WTC11 (cell line): ENCODE measurements around the gene KIN. TPM values are rescaled to one million over a fixed set of nuclear protein-coding genes. Genes with fewer than 3 reads are reported as not detected.

Experiments
- ATAC-seq: fragments of 200-7000 bp; cut with Tn5 transposase; 2 replicates; pipeline ENCODE4 v1.10.0; 2021; ENCODE audit warnings: mild to moderate bottlenecking, moderate library complexity
- CTCF ChIA-PET: fragments of 300-600 bp; sonication (Branson Sonifier 250); formaldehyde crosslinking; loops from one replicate; lab custom pipeline; 2021; ENCODE audit warnings: antibody characterized with exemption; lab: Charles Lee
- POLR2A ChIA-PET: fragments of 350-600 bp; sonication (Branson Sonifier 250); formaldehyde crosslinking; loops from one replicate; lab custom pipeline; 2021; ENCODE audit warnings: antibody characterized with exemption; lab: Charles Lee
- DNase-seq: peaks from one replicate; pipeline ENCODE4 v3.0.0; 2021; ENCODE audit warnings: low spot score
- H3K27ac Mint-ChIP-seq: 2 replicates; pipeline ENCODE4 v1.8.0; 2021; ENCODE audit warnings: mixed read lengths
- H3K27me3 Mint-ChIP-seq: 2 replicates; pipeline ENCODE4 v1.8.0; 2021; ENCODE audit warnings: low read depth, mild to moderate bottlenecking, moderate library complexity, mixed read lengths
- H3K36me3 Mint-ChIP-seq: 2 replicates; pipeline ENCODE4 v1.8.0; 2021; ENCODE audit warnings: mixed read lengths
- H3K4me1 Mint-ChIP-seq: 2 replicates; pipeline ENCODE4 v1.8.0; 2022; ENCODE audit warnings: mixed read lengths
- H3K4me3 Mint-ChIP-seq: 2 replicates; pipeline ENCODE4 v1.8.0; 2021; ENCODE audit warnings: mild to moderate bottlenecking, moderate library complexity, mixed read lengths
- H3K9me3 Mint-ChIP-seq: 2 replicates; pipeline ENCODE4 v1.8.0; 2021; ENCODE audit warnings: mixed read lengths
- ATF1 ChIP-seq: sonication (generic); formaldehyde crosslinking; IDR thresholded peaks from 2 replicates; pipeline ENCODE4 v1.8.1; 2023; ENCODE audit warnings: mild to moderate bottlenecking, moderate library complexity, missing genetic modification reagents
- CREB1 ChIP-seq: sonication (generic); formaldehyde crosslinking; IDR thresholded peaks from 2 replicates; pipeline ENCODE4 v1.8.0; 2023; ENCODE audit warnings: mild to moderate bottlenecking, missing genetic modification reagents
- ELF4 ChIP-seq: sonication (generic); formaldehyde crosslinking; IDR thresholded peaks from 2 replicates; pipeline ENCODE4 v1.8.1; 2022; ENCODE audit warnings: low read depth, mild to moderate bottlenecking, moderate library complexity, missing genetic modification reagents
- GRHL2 ChIP-seq: fragments of 250-450 bp; sonication (Bioruptor Pico); IDR thresholded peaks from 2 replicates; pipeline ENCODE4 v1.8.0; 2022; ENCODE audit warnings: mild to moderate bottlenecking, moderate library complexity; ENCODE audit not compliant: insufficient replicate concordance, severe bottlenecking
- IRF2 ChIP-seq: sonication (generic); formaldehyde crosslinking; IDR thresholded peaks from 2 replicates; pipeline ENCODE4 v1.8.0; 2022; ENCODE audit warnings: low read depth, missing genetic modification reagents, borderline replicate concordance
- KAT7 ChIP-seq: sonication (generic); formaldehyde crosslinking; IDR thresholded peaks from 2 replicates; pipeline ENCODE4 v1.8.1; 2023; ENCODE audit warnings: missing genetic modification reagents, mild to moderate bottlenecking, borderline replicate concordance
- SOX15 ChIP-seq: fragments of 250-450 bp; sonication (Bioruptor Pico); IDR thresholded peaks from 2 replicates; pipeline ENCODE4 v1.9.0; 2021; ENCODE audit warnings: mild to moderate bottlenecking
- TCF7 ChIP-seq: sonication (generic); formaldehyde crosslinking; IDR thresholded peaks from 2 replicates; pipeline ENCODE4 v1.8.0; 2022; ENCODE audit warnings: mild to moderate bottlenecking, low read depth, missing genetic modification reagents, moderate library complexity
- ZNF121 ChIP-seq: sonication (generic); formaldehyde crosslinking; IDR thresholded peaks from 2 replicates; pipeline ENCODE4 v1.8.0; 2023; ENCODE audit warnings: missing genetic modification reagents
- ZNF138 ChIP-seq: sonication (generic); formaldehyde crosslinking; conservative IDR thresholded peaks from 2 replicates; pipeline ENCODE4 v1.8.1; 2022; ENCODE audit warnings: mild to moderate bottlenecking, moderate library complexity, missing genetic modification reagents
- ZNF219 ChIP-seq: sonication (generic); formaldehyde crosslinking; IDR thresholded peaks from 2 replicates; pipeline ENCODE4 v1.8.0; 2023; ENCODE audit warnings: missing genetic modification reagents, mild to moderate bottlenecking, borderline replicate concordance
- ZNF396 ChIP-seq: fragments of 250-450 bp; sonication (Bioruptor Pico); IDR thresholded peaks from 2 replicates; pipeline ENCODE4 v1.8.0; 2021; ENCODE audit warnings: mild to moderate bottlenecking, moderate library complexity, borderline replicate concordance
- ZNF671 ChIP-seq: fragments of 250-450 bp; sonication (Bioruptor Pico); IDR thresholded peaks from 2 replicates; pipeline ENCODE4 v1.8.0; 2021; ENCODE audit warnings: mild to moderate bottlenecking
- total RNA-seq: library from RNA; stranded (reverse); gene quantifications from 3 replicates; pipeline ENCODE4 v1.2.3, GENCODE V29; 2021
- TF ChIP-seq, protein P1 (sequence below): fragments of 250-450 bp; sonication (Bioruptor Pico); IDR thresholded peaks from 2 replicates; pipeline ENCODE4 v2.1.2; 2022; ENCODE audit warnings: mild to moderate bottlenecking, moderate library complexity
- TF ChIP-seq, protein P2 (sequence below): sonication (generic); formaldehyde crosslinking; IDR thresholded peaks from 2 replicates; pipeline ENCODE4 v1.8.1; 2023; ENCODE audit warnings: mild to moderate bottlenecking, missing genetic modification reagents, borderline replicate concordance
- TF ChIP-seq, protein P3 (sequence below): sonication (generic); formaldehyde crosslinking; IDR thresholded peaks from 2 replicates; pipeline ENCODE4 v1.8.0; 2022; ENCODE audit warnings: mild to moderate bottlenecking, missing genetic modification reagents
- TF ChIP-seq, protein P4 (sequence below): sonication (generic); formaldehyde crosslinking; IDR thresholded peaks from 2 replicates; pipeline ENCODE4 v1.8.1; 2022; ENCODE audit warnings: mild to moderate bottlenecking, missing genetic modification reagents, moderate library complexity, borderline replicate concordance
- TF ChIP-seq, protein P5 (sequence below): sonication (generic); formaldehyde crosslinking; IDR thresholded peaks from 2 replicates; pipeline ENCODE4 v1.8.1; 2023; ENCODE audit warnings: mild to moderate bottlenecking, moderate library complexity, missing genetic modification reagents
- TF ChIP-seq, protein P6 (sequence below): sonication (generic); formaldehyde crosslinking; conservative IDR thresholded peaks from 2 replicates; pipeline ENCODE4 v1.8.1; 2022; ENCODE audit warnings: mild to moderate bottlenecking, missing genetic modification reagents
- TF ChIP-seq, protein P7 (sequence below): fragments of 200-600 bp; IDR thresholded peaks from 2 replicates; pipeline ENCODE4 v1.8.0; 2022; ENCODE audit warnings: antibody characterized with exemption

KIN gene
- total RNA-seq, 1 experiment from 2014 or later: 13.1 TPM

DNA sequence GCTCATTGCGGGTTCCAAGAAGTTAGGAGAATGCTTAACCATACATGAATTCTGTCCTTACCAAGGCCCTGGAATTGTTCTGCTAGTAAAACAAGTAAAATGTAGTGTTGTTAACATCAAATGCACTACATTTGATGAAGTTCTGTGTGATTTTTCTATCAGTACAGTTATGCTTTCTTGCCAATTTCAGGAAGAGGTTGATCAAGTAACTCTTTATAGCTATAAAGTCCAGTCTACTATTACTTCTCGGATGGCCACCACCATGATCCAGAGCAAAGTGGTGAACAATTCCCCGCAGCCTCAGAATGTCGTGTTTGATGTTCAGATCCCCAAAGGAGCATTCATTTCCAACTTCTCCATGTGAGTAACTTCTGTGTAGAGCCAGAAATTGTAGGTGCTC is 79.0 kb downstream of the KIN start:
- Mint-ChIP-seq H3K27me3 (peaks cover 3% of the 10 kb centered on the region), H3K27ac (no peak overlapping the region), H3K36me3 (no peaks in the 10 kb centered on the region), H3K9me3 (peaks cover 14% of the 10 kb centered on the region), H3K4me1 (peaks cover 3% of the 10 kb centered on the region; the same call in 1 of the 2 replicates), H3K4me3 (no peak overlapping the region)
- DNase-seq (no peak), ATAC-seq (no peak)
- CTCF ChIA-PET: interaction anchor here (1.2 to 1.6 kb wide), 2 partner anchors 22 to 183 kb away, joined by 4 read pairs; no protein-coding TSS in a partner anchor
- POLR2A ChIA-PET: no interaction called here
- no peak for TF ChIP-seq TCF7 (CRISPR knock-in tag)
- TF ChIP-seq ATF1: no peak
- no peak for TF ChIP-seq SOX15
- TF ChIP-seq, protein P1, sequence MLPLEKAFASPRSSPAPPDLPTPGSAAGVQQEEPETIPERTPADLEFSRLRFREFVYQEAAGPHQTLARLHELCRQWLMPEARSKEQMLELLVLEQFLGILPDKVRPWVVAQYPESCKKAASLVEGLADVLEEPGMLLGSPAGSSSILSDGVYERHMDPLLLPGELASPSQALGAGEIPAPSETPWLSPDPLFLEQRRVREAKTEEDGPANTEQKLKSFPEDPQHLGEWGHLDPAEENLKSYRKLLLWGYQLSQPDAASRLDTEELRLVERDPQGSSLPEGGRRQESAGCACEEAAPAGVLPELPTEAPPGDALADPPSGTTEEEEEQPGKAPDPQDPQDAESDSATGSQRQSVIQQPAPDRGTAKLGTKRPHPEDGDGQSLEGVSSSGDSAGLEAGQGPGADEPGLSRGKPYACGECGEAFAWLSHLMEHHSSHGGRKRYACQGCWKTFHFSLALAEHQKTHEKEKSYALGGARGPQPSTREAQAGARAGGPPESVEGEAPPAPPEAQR (CRISPR knock-in tag): no peak
- TF ChIP-seq IRF2 (CRISPR knock-in tag): no peak
- TF ChIP-seq, protein P2, sequence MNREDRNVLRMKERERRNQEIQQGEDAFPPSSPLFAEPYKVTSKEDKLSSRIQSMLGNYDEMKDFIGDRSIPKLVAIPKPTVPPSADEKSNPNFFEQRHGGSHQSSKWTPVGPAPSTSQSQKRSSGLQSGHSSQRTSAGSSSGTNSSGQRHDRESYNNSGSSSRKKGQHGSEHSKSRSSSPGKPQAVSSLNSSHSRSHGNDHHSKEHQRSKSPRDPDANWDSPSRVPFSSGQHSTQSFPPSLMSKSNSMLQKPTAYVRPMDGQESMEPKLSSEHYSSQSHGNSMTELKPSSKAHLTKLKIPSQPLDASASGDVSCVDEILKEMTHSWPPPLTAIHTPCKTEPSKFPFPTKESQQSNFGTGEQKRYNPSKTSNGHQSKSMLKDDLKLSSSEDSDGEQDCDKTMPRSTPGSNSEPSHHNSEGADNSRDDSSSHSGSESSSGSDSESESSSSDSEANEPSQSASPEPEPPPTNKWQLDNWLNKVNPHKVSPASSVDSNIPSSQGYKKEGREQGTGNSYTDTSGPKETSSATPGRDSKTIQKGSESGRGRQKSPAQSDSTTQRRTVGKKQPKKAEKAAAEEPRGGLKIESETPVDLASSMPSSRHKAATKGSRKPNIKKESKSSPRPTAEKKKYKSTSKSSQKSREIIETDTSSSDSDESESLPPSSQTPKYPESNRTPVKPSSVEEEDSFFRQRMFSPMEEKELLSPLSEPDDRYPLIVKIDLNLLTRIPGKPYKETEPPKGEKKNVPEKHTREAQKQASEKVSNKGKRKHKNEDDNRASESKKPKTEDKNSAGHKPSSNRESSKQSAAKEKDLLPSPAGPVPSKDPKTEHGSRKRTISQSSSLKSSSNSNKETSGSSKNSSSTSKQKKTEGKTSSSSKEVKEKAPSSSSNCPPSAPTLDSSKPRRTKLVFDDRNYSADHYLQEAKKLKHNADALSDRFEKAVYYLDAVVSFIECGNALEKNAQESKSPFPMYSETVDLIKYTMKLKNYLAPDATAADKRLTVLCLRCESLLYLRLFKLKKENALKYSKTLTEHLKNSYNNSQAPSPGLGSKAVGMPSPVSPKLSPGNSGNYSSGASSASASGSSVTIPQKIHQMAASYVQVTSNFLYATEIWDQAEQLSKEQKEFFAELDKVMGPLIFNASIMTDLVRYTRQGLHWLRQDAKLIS (CRISPR knock-in tag): no peak
- no peak for TF ChIP-seq ZNF121 (CRISPR knock-in tag)
- no peak for TF ChIP-seq ZNF138 (CRISPR knock-in tag)
- no peak for TF ChIP-seq ZNF396
- no peak for TF ChIP-seq ZNF671 (CRISPR knock-in tag)
- no peak for TF ChIP-seq ZNF219 (CRISPR knock-in tag)
- TF ChIP-seq ELF4 (CRISPR knock-in tag): no peak
- no peak for TF ChIP-seq CREB1 (CRISPR knock-in tag)
- TF ChIP-seq GRHL2 (CRISPR knock-in tag): no peak
- TF ChIP-seq, protein P3, sequence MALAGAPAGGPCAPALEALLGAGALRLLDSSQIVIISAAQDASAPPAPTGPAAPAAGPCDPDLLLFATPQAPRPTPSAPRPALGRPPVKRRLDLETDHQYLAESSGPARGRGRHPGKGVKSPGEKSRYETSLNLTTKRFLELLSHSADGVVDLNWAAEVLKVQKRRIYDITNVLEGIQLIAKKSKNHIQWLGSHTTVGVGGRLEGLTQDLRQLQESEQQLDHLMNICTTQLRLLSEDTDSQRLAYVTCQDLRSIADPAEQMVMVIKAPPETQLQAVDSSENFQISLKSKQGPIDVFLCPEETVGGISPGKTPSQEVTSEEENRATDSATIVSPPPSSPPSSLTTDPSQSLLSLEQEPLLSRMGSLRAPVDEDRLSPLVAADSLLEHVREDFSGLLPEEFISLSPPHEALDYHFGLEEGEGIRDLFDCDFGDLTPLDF (CRISPR knock-in tag): no peak
- TF ChIP-seq KAT7 (CRISPR knock-in tag): no peak
- TF ChIP-seq, protein P4, sequence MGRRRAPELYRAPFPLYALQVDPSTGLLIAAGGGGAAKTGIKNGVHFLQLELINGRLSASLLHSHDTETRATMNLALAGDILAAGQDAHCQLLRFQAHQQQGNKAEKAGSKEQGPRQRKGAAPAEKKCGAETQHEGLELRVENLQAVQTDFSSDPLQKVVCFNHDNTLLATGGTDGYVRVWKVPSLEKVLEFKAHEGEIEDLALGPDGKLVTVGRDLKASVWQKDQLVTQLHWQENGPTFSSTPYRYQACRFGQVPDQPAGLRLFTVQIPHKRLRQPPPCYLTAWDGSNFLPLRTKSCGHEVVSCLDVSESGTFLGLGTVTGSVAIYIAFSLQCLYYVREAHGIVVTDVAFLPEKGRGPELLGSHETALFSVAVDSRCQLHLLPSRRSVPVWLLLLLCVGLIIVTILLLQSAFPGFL (CRISPR knock-in tag): no peak
- TF ChIP-seq, protein P5, sequence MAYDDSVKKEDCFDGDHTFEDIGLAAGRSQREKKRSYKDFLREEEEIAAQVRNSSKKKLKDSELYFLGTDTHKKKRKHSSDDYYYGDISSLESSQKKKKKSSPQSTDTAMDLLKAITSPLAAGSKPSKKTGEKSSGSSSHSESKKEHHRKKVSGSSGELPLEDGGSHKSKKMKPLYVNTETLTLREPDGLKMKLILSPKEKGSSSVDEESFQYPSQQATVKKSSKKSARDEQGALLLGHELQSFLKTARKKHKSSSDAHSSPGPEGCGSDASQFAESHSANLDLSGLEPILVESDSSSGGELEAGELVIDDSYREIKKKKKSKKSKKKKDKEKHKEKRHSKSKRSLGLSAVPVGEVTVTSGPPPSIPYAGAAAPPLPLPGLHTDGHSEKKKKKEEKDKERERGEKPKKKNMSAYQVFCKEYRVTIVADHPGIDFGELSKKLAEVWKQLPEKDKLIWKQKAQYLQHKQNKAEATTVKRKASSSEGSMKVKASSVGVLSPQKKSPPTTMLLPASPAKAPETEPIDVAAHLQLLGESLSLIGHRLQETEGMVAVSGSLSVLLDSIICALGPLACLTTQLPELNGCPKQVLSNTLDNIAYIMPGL (CRISPR knock-in tag): no peak
- TF ChIP-seq, protein P6, sequence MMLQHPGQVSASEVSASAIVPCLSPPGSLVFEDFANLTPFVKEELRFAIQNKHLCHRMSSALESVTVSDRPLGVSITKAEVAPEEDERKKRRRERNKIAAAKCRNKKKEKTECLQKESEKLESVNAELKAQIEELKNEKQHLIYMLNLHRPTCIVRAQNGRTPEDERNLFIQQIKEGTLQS (CRISPR knock-in tag): no peak
- TF ChIP-seq, protein P7, sequence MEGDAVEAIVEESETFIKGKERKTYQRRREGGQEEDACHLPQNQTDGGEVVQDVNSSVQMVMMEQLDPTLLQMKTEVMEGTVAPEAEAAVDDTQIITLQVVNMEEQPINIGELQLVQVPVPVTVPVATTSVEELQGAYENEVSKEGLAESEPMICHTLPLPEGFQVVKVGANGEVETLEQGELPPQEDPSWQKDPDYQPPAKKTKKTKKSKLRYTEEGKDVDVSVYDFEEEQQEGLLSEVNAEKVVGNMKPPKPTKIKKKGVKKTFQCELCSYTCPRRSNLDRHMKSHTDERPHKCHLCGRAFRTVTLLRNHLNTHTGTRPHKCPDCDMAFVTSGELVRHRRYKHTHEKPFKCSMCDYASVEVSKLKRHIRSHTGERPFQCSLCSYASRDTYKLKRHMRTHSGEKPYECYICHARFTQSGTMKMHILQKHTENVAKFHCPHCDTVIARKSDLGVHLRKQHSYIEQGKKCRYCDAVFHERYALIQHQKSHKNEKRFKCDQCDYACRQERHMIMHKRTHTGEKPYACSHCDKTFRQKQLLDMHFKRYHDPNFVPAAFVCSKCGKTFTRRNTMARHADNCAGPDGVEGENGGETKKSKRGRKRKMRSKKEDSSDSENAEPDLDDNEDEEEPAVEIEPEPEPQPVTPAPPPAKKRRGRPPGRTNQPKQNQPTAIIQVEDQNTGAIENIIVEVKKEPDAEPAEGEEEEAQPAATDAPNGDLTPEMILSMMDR: no peak
